Left lung (tissue), 14 donors: Measurements from ENCODE around the gene UIMC1. TPM values are rescaled to one million over a fixed set of nuclear protein-coding genes. Genes with fewer than 3 reads are reported as not detected.
A peak's percentile ranks its signal among the peaks of the same experiment; 100 is the strongest.
"Not testable (repeated sequence)": the region's sequence is repeated elsewhere in the genome, so short reads cannot be mapped to it uniquely, and the experiment has no call there.

Experiments used
- ATAC-seq: fragments of 200-7000 bp; cut with Tn5 transposase; one replicate; pipeline ENCODE4 v1.9.1; 2020; ENCODE audit warnings: moderate library complexity
- DNase-seq, 4 donors: peaks; one replicate each; pipeline ENCODE4 v3.0.0-alpha.2; 2013 to 2020
- H3K27ac ChIP-seq, 2 donors: fragments of 200-600 bp; sonication (generic) in 1 of 2; one replicate each; pipeline versions ENCODE4 v1.5.0 to v1.8.0; 2020 to 2021
- H3K27me3 ChIP-seq, 2 donors: fragments of 200-600 bp; sonication (generic) in 1 of 2; one replicate each; pipeline versions ENCODE4 v1.5.0 to v1.8.0; 2020 to 2021
- H3K36me3 ChIP-seq, 2 donors: fragments of 200-600 bp; sonication (generic) in 1 of 2; one replicate each; pipeline versions ENCODE4 v1.5.0 to v1.8.0; 2020 to 2021
- H3K4me1 ChIP-seq, 2 donors: fragments of 200-600 bp; one replicate each; pipeline ENCODE4 v1.8.0; 2021
- H3K4me3 ChIP-seq, 2 donors: fragments of 200-600 bp; sonication (generic) in 1 of 2; one replicate each; pipeline versions ENCODE4 v1.5.0 to v1.8.0; 2020 to 2021; ENCODE audit warnings: mild to moderate bottlenecking in 1 of 2
- H3K9me3 ChIP-seq, 2 donors: fragments of 200-600 bp; sonication (generic) in 1 of 2; one replicate each; pipeline versions ENCODE4 v1.5.0 to v1.8.0; 2020 to 2021
- intact Hi-C, 2 donors: fragments of 100-400 bp; cut with DNase I; formaldehyde crosslinking; loops; one replicate each; pipeline versions ENCODE4 v1.11.2 to v1.14.2; 2022
- long read RNA-seq, 12 donors: library from polyadenylated mRNA in 2 of 12; unstranded in 2 of 12; transcript quantifications; one replicate each; pipeline ENCODE4 v2.0.0 and lab custom pipeline, GENCODE V29; 2019 to 2026
- polyA plus RNA-seq, 6 donors: library from polyadenylated mRNA; unstranded; fragments of 120-200 nt; gene quantifications; one replicate each; pipeline ENCODE4 v1.2.1, GENCODE V29; 2013; ENCODE audit not compliant: insufficient read length in 6 of 6
- total RNA-seq, 2 donors: library from RNA; stranded (reverse); fragmentation: NEBNext Ultra II Directional; extraction: Animal tissue kit (Norgen Biotek cat#: 25700); gene quantifications; one replicate each; pipeline ENCODE4 v1.2.1, GENCODE V29; 2021
- TF ChIP-seq, protein P1 (sequence below), 2 donors: fragments of 200-600 bp; sonication (generic) in 1 of 2; IDR thresholded peaks; one replicate each; pipeline versions ENCODE4 v1.5.0 to v1.8.0; 2021; ENCODE audit warnings: antibody characterized with exemption in 2 of 2
- donor health status: DM: no; HTN: yes; CAD: no.
- donor health status: DM: no; HTN: no; CAD: no.

UIMC1 gene
- total RNA-seq (10 to 100 TPM; 22.4 to 36.4 TPM), polyA plus RNA-seq (10 to 100 TPM; 43.1 to 53.7 (median 44.8) TPM)
- long read RNA-seq, donor 1, partial matches to known transcripts, result 0 of 1 reads
- long read RNA-seq, donor 1, other reads (novel, unspliced or antisense), result 0 of 1 reads
- long read RNA-seq, donor 2, partial matches to known transcripts, result 0 of 2 reads
- long read RNA-seq, donor 2, other reads (novel, unspliced or antisense), result 0 of 2 reads
- long read RNA-seq, donor 3, partial matches to known transcripts, result 0 of 1 reads
- long read RNA-seq, donor 3, other reads (novel, unspliced or antisense), result 0 of 1 reads
- long read RNA-seq, donor 4, partial matches to known transcripts, result 1 of 3 reads
- long read RNA-seq, donor 4, other reads (novel, unspliced or antisense), result 2 of 3 reads
- long read RNA-seq, donor 5, partial matches to known transcripts, result 0 of 1 reads
- long read RNA-seq, donor 5, other reads (novel, unspliced or antisense), result 0 of 1 reads
- long read RNA-seq, donor 6, partial matches to known transcripts, result 0 of 2 reads
- long read RNA-seq, donor 6, other reads (novel, unspliced or antisense), result 0 of 2 reads
- long read RNA-seq, donor 7, result 0 reads
- long read RNA-seq, donor 8, partial matches to known transcripts, result 29 of 32 reads
- long read RNA-seq, donor 8, other reads (novel, unspliced or antisense), result 0 of 32 reads
- long read RNA-seq, donor 9, result 0 reads
- long read RNA-seq, donor 10, partial matches to known transcripts, result 1 of 3 reads
- long read RNA-seq, donor 10, other reads (novel, unspliced or antisense), result 2 of 3 reads
- long read RNA-seq, donor 11, result 0 reads
- long read RNA-seq, donor 12, partial matches to known transcripts, result 23 of 28 reads
- long read RNA-seq, donor 12, other reads (novel, unspliced or antisense), result 5 of 28 reads

DNA sequence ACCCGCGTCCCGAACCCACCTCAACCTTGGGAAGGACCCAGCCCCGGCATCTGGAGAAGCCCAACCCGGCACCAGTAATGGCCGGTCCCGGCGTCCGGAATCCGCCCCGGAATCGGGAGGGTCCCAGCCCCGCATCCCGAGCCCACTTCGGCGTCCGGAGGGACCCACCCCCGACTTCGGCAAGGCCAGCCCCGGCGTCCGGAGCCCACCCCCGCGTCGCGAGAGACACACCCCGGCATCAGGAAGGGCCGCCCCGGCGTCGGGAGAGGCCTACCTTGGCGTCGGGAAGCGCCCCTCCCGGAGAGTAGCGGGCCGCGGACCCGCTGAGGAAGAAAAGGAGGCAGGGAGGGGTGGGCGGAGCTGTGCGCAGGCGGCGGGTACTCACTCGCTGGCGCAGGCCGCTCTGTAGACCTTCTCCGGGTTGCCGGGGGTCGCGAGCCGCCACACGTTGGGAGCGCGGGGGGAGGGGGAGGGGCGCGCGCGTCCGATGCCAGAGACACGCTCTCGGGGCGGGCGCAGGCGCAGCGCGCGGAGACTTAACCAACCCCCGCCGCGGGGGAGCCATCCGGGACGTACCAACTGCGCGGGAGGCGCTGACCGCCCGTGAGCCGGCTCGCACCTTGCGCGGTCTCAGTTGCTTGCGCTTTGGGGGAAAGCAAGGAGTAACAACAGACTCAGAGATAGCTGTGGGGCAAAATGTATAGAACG is at the start of gene UIMC1:
TSS of gene UIMC1 (minus strand) at position 515 of the 708 bp plus-strand sequence. CDS start 24,164 bp downstream, outside the sequence.
- peak; percentile 96 for ATAC-seq
- H3K4me1 ChIP-seq, result peaks cover 13 to 30% of the 10 kb centered on the region in 2 donors
- peak; percentile 86 to 97 (median 92) for DNase-seq
- TF ChIP-seq, protein P1, sequence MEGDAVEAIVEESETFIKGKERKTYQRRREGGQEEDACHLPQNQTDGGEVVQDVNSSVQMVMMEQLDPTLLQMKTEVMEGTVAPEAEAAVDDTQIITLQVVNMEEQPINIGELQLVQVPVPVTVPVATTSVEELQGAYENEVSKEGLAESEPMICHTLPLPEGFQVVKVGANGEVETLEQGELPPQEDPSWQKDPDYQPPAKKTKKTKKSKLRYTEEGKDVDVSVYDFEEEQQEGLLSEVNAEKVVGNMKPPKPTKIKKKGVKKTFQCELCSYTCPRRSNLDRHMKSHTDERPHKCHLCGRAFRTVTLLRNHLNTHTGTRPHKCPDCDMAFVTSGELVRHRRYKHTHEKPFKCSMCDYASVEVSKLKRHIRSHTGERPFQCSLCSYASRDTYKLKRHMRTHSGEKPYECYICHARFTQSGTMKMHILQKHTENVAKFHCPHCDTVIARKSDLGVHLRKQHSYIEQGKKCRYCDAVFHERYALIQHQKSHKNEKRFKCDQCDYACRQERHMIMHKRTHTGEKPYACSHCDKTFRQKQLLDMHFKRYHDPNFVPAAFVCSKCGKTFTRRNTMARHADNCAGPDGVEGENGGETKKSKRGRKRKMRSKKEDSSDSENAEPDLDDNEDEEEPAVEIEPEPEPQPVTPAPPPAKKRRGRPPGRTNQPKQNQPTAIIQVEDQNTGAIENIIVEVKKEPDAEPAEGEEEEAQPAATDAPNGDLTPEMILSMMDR (IDR thresholded peaks at IDR 0.05), result no peak
- intact Hi-C loops, result no loop called here
- H3K9me3 ChIP-seq, result no peaks in the 10 kb centered on the region
- peak within 1 kb of the TSS; percentile 86 to 92 for H3K4me3 ChIP-seq
- H3K27ac ChIP-seq, result peak within 1 kb of the TSS; percentile 93 to 97
- H3K27me3 ChIP-seq, result no peaks in the 10 kb centered on the region
- H3K36me3 ChIP-seq, result no peaks in the 10 kb centered on the region

DNA sequence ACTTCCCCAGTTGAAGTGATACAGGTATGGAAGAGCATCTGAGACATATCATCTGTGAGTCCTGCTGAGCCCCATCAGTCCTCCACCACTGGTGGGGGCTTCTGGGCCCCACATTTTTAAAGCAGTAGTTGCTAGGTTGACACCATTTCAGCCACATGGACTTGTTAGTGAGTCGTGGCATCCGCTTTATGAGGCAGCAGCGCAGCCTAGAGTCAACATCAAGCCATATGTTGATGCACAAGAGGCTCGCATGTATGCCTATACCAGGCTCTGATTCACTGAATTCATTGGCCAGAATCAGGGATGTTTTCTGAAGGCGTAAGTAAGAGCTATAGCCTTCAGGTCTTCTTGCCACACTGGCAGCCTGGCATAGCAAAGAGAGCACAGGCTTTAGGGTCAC is 42.7 kb upstream of the UIMC1 start:
- Histone ChIP-seq H3K27ac (no peak overlapping the region), H3K27me3 (no peaks in the 10 kb centered on the region), H3K9me3 (no peaks in the 10 kb centered on the region), H3K4me1 (no peaks in the 10 kb centered on the region), H3K36me3 (peaks cover 0 to 90% of the 10 kb centered on the region in 2 donors), H3K4me3 (no peak overlapping the region)
- no peak for DNase-seq
- TF ChIP-seq, protein P1 (IDR thresholded peaks at IDR 0.05), result no peak
- intact Hi-C loops, result no loop called here
- no peak for ATAC-seq

DNA sequence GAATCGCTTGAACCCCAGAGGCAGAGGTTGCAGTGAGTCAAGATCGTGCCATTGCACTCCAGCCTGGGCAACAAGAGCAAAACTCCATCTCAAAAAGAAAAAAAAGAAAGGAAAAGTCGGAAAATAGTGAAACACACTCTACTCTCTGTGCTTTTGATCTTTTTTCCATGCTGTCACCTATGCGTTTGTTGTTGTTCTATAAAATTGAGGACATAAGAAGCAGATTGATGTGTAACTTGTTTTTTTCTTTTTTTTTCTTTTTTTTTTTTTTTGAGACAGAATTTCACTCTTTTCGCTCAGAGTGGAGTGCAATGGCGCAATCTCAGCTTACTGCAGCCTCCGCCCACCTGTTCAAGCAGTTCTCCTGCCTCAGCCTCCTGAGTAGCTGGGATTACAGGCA is 42.0 kb upstream of the UIMC1 start:
- ATAC-seq, H3K4me3 ChIP-seq, H3K4me1 ChIP-seq, DNase-seq, intact Hi-C loops, H3K27me3 ChIP-seq, H3K9me3 ChIP-seq, H3K27ac ChIP-seq: not testable (repeated sequence)
- H3K36me3 ChIP-seq, result peaks cover 0 to 91% of the 10 kb centered on the region in 2 donors

DNA sequence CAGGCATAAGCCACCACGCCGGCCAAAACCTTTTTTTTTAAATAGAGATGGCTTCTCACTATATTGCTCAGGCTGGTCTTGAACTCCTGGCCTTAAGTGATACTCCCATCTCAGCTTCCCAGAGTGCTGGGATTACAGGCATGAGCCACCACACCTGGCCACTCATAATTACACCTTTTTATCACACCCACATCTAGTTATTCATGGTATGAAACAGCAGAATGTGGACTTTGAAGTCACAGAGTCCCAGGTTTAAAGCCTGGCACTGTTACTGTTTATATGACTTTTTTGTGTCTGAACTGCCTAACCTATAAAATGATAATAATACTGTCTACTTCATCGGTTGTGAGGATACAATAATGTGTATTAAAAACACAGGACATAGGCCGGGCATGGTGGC is 39.1 kb upstream of the UIMC1 start:
- intact Hi-C loops, result no loop called here
- DNase-seq (no peak), ATAC-seq (no peak)
- Histone ChIP-seq H3K27ac (no peak overlapping the region), H3K4me1 (no peaks in the 10 kb centered on the region), H3K27me3 (no peaks in the 10 kb centered on the region), H3K9me3 (no peaks in the 10 kb centered on the region), H3K4me3 (no peak overlapping the region), H3K36me3 (peaks cover 0 to 90% of the 10 kb centered on the region in 2 donors)
- TF ChIP-seq, protein P1 (IDR thresholded peaks at IDR 0.05), result no peak

DNA sequence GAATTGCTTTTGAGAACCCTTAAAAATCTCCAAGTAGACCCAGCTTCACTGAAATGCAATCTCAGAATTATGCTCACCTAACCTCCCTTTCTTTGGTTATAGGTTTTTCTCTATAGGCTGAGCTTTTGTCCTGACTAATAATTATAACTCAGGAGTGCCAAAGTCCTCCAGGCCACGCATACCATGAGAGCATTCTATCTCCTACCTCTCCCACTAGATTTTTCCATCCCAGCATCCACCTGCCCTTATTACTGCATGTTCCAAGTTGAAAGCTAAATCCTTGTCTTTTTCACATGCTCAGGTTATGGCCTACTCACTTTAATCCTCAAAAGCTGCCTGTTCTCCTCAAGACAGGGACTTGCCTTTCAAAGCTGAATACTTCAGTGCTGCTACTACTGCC is 38.1 kb upstream of the UIMC1 start:
- H3K27me3 ChIP-seq, result no peaks in the 10 kb centered on the region
- no peak for ATAC-seq
- no peak overlapping the region for H3K27ac ChIP-seq
- H3K4me1 ChIP-seq, result no peaks in the 10 kb centered on the region
- intact Hi-C loops, result no loop called here
- H3K36me3 ChIP-seq, result peaks cover 0 to 83% of the 10 kb centered on the region in 2 donors
- no peak for DNase-seq
- TF ChIP-seq, protein P1 (IDR thresholded peaks at IDR 0.05), result no peak
- H3K4me3 ChIP-seq, result no peak overlapping the region
- H3K9me3 ChIP-seq, result no peaks in the 10 kb centered on the region
